ENCODE measurements around the gene SHISA7.

- TF ChIP-seq CTCF (IDR thresholded peaks at IDR 0.05; ENCODE audit: low read depth, low read length) (no peak), MYC (IDR thresholded peaks at IDR 0.05; ENCODE audit: low read depth, low read length) (no peak), POLR2A (IDR thresholded peaks at IDR 0.05; ENCODE audit: extremely low read depth, insufficient read length) (no peak), MAX (IDR thresholded peaks at IDR 0.05; ENCODE audit: low read depth, low read length) (no peak)
Observed at GRCh38 chr19:55482156-55482961, 39.3 kb upstream of the SHISA7 start.
